NCI-H82 treated with DMSO at 0.1 percent for 48 hours (cell line): ENCODE results near the gene ARHGEF1.
"Not testable (repeated sequence)": the region's sequence is repeated elsewhere in the genome, so short reads cannot be mapped to it uniquely, and the experiment has no call there.

Experiments
- DNase-seq: peaks from one replicate; lab custom pipeline; 2025; ENCODE audit not compliant: unreplicated experiment; lab: John Stamatoyannopoulos, UW

ARHGEF1 gene

GRCh38 chr19:41861846-41862245, 21.1 kb upstream of the ARHGEF1 start:
- DNase-seq = no peak

- DNase-seq = no peak
Observed at GRCh38 chr19:41862445-41862986, 20.5 kb upstream of the ARHGEF1 start.

- no peak for DNase-seq
Observed at GRCh38 chr19:41863209-41863931, 19.6 kb upstream of the ARHGEF1 start.

- no peak for DNase-seq
Observed at GRCh38 chr19:41864374-41864773, 18.6 kb upstream of the ARHGEF1 start.

GRCh38 chr19:41866284-41866683, 16.7 kb upstream of the ARHGEF1 start:
- DNase-seq = no peak

GRCh38 chr19:41868120-41868988, 14.6 kb upstream of the ARHGEF1 start:
- no peak for DNase-seq

GRCh38 chr19:41868989-41869300, 14.0 kb upstream of the ARHGEF1 start:
- no peak for DNase-seq

GRCh38 chr19:41869374-41869955, 13.5 kb upstream of the ARHGEF1 start:
- DNase-seq = no peak

- DNase-seq = no peak
Observed at GRCh38 chr19:41870401-41870873, 12.5 kb upstream of the ARHGEF1 start.

GRCh38 chr19:41871573-41872383, 11.2 kb upstream of the ARHGEF1 start:
- no peak for DNase-seq

- DNase-seq = no peak
Observed at GRCh38 chr19:41872384-41872774, 10.6 kb upstream of the ARHGEF1 start.

GRCh38 chr19:41872775-41873647, 10.0 kb upstream of the ARHGEF1 start:
- peak; percentile 72 for DNase-seq

GRCh38 chr19:41875973-41876372, 7.0 kb upstream of the ARHGEF1 start:
- not testable (repeated sequence) for DNase-seq

GRCh38 chr19:41876847-41877832, 5.8 kb upstream of the ARHGEF1 start, which contains the start of gene CD79A:
CD79A (plus strand) TSS chr19:41877279; CDS start chr19:41877305, 26 bp downstream.
- no peak for DNase-seq

GRCh38 chr19:41877916-41878905, 4.8 kb upstream of the ARHGEF1 start:
- DNase-seq = no peak

GRCh38 chr19:41879080-41879479, 3.9 kb upstream of the ARHGEF1 start:
- DNase-seq = no peak

GRCh38 chr19:41879670-41880328, 3.2 kb upstream of the ARHGEF1 start:
- no peak for DNase-seq
